GM21717 (cell line): ENCODE measurements around the gene BMF.
"Not testable (repeated sequence)": the region's sequence is repeated elsewhere in the genome, so short reads cannot be mapped to it uniquely, and the experiment has no call there.

Experiments used
- ATAC-seq: cut with Tn5 transposase; IDR thresholded peaks from one replicate; pipeline ENCODE4 v1.9.1; 2021; ENCODE audit warnings: mild to moderate bottlenecking, moderate library complexity; ENCODE audit not compliant: unreplicated experiment

Gene BMF, protein sequence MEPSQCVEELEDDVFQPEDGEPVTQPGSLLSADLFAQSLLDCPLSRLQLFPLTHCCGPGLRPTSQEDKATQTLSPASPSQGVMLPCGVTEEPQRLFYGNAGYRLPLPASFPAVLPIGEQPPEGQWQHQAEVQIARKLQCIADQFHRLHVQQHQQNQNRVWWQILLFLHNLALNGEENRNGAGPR

DNA sequence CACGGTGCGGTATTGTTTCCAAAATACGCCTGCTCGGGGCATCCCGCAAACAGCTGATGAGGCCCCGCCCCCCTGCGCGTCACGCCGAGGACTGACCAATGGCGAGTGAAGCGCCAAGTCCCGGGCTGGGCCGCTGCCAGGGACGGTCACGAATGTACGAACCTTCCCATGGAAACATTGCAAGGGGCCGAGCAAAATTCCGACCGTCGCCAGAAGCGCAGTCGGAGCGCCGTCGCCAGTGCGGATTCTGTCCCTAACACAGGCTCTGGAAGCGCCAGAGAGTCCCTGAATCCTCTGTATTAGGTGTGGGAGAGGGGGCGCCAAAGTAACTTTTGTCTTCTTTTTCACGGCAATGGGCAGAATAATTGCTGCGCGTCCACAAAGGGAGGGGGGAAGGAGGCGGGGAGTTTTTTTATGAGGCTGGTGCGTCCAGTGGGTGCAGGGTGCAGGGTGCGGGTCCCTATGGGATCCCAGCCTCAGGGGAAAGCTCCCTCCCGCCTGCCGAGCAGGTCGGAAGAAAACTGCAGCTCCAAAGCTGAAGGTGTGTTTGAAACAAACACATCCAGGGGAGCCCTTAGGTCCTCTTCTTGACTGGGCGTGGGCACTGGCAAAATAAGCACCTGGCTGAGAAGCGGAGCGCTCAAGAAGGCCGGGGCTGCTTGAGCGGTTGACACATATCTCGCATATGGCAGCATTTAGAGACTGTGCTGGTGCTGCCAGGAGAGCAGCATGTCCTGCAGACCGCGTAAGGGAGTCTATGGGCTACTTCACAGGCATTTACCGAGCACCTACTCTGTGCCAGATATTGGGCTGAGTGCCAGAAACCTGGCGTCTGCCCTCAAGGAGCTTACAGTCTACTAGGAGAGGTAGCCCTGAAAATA, at the start of gene BMF:
TSS of gene BMF (minus strand) at position 25 of the 881 bp plus-strand sequence. CDS start 2,793 bp downstream, outside the sequence.
- peak; percentile 56 for ATAC-seq

DNA sequence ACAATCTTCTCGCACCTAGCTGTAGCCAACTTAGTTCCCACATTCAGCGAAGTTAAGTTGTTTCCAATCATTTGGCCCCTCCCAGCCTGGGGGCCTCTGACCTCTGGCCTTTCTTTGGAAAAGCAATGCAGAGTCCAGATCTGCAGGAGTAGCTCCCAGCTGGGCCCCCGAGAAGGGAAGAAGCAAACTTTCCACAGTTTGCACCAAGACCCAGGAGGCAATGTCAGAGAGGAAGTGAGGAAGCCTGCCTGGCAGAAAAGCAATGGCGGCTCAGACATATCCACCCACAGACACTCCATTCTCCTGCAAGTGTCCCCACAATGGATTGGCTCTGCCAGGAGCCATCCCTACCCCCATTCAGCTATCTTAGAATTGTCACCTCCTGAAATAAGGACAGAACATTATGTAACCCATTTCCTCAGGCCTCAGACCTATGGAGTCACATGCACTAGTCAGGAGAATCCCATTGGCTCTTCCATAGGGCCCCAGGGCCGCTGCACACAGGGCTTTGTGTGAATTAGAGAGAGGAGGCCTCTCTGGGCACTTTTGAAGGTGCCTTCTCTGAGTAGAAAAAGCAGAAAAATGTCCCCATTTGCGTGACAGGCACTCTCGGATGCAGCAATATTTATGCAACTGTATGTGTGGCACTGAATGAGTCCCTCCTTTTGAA, 49.2 kb upstream of the BMF start:
- ATAC-seq, result no peak

DNA sequence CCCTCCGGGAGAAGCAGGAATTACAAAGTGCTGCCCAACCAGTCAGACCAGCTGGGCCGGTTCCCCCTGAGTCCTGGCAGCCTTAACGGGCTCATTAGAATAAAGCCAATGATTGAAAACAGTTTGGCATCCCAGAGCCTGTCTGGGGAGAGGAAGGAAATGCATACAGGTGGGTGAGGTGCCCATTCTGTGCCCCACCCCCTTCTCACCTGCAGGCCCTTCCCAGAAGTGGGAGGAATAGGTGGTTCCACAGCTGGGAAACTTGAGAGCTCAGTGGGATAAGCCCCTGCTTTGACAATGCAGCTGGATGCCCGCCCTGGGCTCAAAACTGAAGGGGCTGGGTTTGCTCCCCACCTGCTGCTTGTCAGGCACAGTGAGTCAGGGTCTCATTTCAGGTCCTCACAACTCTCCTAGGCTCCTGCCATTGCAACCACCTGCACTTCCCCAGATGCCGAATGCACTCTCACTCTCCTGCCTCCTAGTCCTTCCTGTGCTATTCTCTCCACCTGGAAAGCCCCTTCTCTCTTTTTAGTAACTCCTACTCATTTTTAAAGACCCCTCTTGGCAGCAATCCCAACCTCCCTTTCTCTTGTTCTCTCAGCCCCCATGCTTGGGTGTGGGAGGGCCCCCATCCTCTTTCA, 46.7 kb upstream of the BMF start:
- no peak for ATAC-seq

DNA sequence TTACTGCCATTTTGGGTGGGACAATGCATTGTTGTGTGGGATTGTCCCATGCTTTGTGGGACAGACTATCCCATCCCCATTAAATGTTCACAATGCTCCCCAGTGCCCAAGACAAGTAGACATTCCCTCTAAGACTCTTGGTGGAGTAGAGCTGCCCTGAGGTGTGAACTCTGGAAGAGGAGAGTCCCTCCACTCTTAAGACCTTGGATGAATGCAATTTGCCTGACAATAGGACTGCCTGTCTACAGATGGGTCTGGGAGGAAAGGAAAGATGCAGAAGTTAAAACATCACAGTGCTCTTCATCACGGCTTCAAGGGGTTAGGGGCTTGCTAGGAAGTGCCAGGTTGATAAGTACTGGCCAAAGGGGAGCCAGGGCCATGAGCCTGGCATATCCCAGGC, 46.1 kb upstream of the BMF start:
- ATAC-seq, result not testable (repeated sequence)

DNA sequence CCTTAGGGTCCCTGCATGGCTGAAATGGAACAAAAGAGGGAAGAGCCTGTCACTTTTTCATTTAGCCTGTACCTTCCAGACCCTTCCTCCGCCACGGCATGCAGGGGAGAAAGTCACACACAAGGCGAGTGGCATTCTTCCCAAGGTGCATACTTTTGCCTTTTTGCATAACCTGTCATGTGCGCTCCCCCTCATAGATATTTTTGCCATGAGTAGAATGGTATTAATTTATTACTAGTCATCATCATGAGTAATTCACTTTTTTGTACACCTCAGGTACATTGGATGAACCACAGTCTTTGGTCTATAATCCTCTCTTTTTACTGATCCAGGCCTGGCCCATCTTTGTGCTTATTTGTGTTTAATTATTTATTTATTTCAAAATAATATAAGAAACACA, 43.3 kb upstream of the BMF start:
- no peak for ATAC-seq

DNA sequence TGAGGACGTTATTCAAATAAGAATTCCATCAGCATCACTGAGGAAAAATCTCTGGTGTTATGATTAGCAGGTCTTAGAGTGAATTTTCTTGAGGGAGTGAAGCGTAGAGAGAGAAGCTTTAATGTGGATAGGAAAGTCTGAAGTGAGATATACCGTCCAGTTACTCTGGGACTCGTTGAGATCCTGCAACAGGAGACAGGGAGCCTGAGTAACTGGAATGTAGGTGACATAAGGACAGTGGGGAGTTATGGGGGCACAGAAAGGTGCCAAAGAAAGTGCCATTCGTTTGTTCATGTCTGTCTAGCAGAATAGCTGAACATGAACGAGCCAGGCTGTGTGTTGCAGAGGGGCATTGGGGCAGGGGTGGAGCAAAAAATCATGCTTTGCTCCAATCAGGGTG, 42.8 kb upstream of the BMF start:
- ATAC-seq, result no peak

DNA sequence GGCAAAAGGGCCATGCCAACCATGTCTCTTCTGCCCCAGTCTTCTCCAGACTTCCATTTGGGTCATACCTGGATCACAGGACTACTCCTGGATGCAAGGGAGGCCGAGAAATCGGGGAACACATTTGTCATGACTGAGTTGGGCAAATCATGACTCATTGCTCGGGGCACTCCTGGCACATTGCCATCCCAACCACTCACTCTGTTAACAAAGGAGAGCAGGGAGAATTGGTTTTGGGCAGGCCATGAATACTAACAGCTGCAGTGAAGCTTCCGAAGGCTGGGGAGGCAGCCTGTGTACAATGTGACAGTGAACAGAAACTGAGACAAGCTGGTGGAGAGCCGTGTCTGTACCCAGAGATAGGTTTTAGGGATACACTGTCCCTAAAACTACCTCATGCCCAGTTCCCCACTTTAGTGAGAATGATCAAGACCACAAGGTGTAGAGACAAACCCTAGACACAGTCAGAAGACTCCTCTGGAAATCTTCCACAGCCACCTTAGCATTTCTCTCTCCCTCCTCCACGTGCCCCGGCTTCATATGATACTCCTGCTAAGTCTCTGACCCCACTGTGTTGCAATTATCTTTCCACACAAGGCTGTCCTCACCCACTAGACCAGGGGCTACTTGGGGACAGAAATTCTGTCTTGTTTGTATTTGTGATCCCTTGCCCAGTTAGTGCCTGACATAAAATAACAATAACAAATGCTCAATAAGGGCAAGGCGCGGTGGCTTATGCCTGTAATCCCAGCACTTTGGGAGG, 41.7 kb upstream of the BMF start:
- ATAC-seq, result no peak

DNA sequence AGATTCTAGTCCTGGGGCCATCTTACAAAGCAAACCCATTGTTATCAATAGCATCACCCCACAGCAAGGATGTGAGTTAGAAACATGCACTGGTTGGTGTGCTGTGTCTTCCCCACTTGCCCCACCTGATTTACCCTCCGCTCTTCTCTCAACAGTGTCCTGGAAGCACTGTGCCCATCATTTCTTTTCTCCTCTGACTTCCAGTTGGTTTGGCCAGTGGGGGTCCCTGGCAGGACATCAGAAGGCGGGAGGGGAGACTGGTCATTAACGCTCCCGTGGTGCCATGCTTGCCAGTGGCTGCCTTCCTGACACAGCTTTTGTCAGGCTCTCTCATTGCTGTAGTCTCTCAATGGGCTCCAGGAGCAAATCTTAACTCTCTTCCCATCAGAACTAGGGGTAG, 40.7 kb upstream of the BMF start:
- no peak for ATAC-seq

DNA sequence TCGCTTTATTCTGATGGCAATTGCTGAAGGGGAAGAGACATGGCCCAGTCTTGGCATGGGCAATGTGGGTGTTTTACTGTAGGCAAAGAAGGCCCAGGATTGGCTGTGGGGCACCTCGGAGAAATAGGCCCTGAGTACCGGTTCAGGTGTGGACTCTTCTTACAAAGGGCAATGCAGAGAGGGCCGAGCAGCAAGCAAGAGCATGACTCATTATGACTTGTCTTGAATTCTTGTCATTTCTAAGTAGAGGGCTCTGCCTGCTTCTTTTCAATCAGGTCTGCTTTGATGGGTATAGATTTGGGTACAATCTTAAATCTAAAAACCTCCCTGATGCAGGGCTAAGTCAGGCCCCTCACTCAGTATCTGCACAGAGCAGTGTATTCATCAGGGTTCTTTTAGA, 37.4 kb upstream of the BMF start:
- no peak for ATAC-seq

DNA sequence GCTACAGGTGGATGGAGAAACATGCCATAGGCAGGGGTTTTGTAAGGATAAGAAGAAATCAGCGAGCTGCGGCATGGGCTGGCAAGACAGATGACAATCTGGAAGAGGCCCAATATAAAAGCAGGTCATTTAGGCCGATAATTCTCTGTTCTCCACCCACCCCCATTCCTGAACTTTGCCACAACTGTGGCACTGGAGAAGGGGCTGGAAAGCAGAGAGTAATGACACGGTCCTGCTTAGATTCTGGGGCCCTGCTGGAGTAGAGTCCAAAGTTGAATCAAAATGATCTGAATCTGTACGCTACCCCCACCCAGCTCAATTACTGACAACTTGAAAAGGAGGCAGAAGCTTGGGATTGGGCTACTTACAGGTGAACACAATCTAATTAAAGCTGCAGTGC, 33.7 kb upstream of the BMF start:
- ATAC-seq, result no peak

DNA sequence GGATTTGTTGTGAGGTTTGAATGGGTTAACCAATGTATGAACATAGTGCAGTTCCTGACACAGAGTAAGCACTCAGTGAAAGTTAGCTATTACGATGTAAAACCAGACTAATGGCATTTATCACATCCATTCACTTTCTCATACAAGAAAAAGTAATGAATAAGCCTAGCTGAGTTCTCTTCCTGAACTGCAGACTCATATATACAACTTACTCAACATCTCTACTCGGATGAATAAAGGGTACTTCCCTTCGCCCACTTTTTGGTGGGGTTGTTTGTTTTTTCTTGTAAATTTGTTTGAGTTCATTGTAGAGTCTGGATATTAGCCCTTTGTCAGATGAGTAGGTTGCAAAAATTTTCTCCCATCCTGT, 29.5 kb upstream of the BMF start:
- not testable (repeated sequence) for ATAC-seq

DNA sequence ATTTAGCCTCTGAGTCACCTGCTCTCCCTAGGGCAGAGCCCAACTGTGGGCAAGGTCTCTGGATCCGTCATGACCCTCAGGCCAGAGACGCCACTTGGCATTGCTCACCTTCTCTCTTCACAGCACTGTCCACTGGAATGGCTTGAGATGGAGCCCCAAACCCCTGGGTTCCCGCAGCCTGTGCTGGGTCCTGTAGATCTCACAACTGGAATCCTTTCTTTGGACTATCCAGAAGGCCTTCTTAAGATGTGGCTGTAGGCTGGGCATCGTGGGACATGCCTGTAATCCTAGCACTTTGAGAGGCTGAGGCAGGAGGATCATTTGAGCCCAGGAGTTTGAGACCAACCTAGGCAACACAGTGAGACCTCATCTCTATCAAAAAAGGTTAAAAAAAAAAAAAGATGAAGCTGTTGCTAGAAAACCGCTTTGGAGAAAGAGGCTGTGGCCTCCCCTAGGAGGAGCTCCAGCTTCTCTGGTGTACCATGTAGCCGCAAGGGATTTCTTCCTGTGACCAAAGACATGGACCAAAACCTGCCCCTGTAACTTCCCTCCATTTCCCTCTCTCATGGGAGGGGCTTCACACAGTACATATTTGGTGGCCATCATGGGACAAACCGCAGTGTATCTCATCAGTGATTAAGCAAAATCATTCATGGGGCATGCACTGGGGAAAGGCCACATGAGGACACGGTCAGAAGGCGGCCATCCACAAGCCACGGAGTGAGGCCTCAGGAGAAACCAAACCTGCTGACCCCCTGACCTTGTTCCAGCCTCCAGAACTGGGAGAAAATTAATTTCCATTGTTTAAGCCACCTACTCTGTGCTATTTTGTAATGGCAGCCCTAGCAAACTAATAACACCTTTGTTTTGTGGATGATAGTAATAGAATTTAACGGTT, 28.9 kb upstream of the BMF start:
- no peak for ATAC-seq

DNA sequence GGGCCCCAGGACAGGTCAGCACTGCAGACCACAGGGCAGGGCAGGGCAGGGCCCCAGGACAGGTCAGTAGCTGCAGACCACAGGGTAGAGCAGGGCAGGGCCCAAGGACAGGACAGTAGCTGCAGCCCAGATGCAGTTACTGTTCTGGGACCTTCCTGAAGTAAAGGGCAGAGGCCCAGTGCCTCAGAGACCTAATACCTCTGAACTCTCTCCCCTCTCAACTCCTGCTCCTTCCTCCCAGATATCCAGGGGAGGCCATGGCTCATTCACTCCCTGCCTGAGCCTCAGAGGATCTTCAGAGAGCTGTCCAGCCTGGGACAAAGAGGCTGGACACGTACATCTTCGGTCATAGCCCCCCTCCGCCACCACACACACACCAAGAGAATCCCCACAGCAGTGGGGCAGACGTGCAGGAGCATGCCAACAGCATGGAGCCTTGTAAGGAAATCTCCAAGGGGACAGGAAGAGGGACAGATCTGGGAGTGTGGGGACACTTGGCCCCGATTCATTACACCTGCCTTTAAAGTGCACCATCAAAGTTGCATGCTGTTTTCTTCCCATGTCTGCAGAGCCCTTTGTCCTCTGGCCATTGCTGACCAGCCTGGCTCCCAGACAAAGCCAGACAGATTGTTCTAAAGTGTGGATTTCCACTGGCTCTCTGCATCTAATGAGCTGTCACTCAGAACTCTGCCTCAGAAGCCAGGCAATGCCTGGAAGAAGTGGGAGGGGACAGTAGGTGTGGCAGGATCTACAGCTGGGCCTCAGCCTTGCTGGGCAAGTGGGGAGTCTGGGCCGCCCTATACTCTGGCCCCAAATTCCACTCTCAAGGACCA, 28.0 kb upstream of the BMF start:
- ATAC-seq, result no peak

DNA sequence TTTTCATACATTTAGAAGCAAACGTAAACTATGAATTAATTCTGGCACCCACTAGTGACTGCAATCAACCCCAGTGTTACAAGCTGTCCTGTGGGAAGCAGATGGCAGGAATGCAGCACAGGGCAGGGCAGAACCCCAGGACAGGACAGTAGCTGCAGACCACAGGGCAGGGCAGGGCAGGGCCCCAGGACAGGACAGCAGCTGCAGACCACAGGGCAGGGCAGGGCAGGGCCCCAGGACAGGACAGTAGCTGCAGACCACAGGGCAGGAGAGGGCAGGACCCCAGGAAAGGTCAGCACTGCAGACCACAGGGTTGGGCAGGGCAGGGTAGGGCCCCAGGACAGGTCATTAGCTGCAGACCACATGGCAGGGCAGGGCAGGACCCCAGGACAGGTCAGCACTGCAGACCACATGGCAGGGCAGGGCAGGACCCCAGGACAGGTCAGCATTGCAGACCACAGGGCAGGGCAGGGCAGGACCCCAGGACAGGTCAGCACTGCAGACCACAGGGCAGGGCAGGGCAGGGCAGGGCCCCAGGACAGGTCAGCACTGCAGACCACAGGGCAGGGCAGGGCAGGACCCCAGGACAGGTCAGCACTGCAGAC, 27.3 kb upstream of the BMF start:
- ATAC-seq, result not testable (repeated sequence)

DNA sequence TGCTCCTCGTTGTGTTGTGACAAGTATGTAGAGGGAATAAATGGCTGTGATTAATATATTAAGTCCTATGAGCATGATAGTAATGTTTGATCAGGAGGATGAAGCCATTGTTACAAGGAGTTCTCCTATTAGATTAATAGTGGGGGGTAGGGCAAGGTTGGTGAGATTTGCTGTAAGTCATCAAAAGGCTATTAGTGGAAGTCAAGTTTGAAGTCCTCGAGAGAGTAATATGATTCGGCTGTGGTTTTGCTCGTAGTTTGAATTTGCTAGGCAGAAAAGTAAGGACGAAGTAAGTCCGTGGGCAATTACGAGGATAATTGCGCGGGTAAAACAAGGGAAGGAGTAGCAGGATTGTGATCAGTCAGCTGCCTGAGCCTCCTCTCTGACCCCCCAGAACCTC, 26.2 kb upstream of the BMF start:
- no peak for ATAC-seq

DNA sequence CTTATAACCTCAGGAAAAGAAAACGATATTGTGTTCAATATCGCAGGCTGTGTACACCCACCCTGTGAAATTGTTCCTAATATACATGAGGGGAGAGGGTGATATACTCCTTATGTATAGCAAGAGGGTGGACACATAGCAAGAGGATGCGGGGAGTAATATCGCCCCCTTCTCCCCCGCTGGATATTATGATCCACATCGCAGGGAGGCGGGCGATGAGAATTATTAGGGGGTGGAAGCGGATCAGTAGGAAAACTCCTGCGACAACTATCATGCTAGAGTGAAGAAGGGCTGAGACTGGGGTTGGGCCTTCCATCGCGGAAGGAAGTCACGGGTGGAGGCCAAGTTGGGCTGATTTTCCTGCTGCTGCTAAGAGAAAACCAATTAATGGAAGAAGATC, 24.9 kb upstream of the BMF start:
- no peak for ATAC-seq

DNA sequence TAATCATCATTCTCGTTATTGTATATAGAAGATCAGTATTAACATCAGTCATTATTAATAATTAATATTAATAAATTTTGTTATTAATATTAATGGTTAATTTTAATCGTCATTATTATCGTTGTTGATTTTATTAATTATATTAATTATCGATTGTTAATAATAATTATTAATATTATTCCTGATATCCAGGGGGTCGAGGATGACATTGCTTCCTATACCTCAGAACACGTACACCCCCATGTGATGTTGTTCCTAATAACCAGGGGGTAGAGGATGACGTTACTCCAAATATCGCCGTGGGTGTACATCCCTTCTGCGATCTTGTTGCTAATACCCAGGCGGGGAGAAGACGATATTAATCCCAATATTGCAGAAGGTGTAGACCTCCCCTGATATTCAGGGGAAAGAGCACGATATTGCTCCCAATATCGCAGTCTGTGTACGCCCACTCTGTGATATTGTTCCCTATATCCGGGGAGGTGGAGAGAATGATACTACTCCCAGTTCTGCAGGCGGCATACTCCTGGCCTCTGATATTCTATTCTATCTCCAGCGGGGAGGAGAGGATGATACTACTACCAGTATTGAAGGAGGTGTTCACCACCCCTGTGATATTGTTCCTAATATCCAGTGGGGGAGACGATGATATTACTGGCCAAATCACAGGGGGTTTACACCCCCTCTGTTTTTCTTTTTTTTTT, 22.3 kb upstream of the BMF start:
- ATAC-seq, result no peak

DNA sequence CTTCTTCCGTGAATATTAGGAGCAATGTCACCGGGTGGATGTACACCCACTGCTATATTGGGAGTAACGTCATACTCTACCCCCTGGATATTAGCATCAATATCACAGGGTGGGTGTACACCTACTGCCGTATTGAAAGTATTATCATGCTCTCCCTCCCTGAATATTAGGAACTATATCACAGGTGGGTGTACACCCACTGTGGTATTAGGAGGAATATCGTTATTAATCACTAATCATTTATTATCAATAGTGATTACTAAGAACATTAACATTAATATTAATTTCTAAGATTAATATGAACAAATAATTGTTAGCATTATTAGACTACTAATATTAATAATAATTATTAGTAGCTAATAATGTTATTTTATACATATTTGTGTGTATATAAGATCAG, 21.4 kb upstream of the BMF start:
- no peak for ATAC-seq
